K562 (cell line): ENCODE measurements around the gene ZNF618. TPM values are rescaled to one million over a fixed set of nuclear protein-coding genes. Genes with fewer than 3 reads are reported as not detected.

Experiments
- ATAC-seq: fragments of 200-7000 bp; cut with Tn5 transposase; 3 replicates; pipeline ENCODE4 v1.9.1; 2020; ENCODE audit warnings: moderate library complexity
- BruUV-seq: library from RNA; stranded (reverse); fragments of 400-500 nt; replicated peaks from 2 replicates; lab custom pipeline; 2021; lab: Mats Ljungman, UMichigan
- CTCF ChIA-PET: fragments of 300-600 bp; formaldehyde crosslinking; extraction: SDS; loops from one replicate; lab custom pipeline; 2021; ENCODE audit warnings: low intra/inter-chr PET ratio; lab: Yijun Ruan, JAX
- POLR2A ChIA-PET: fragments of 300-600, 350-650 bp; sonication (Branson Sonifier 250); formaldehyde crosslinking; extraction: SDS; loops from one replicate; lab custom pipeline; 2021; ENCODE audit warnings: antibody characterized with exemption, inconsistent platforms; lab: Yijun Ruan, JAX
- DNase-seq, 4 experiments: peaks; one replicate each; pipeline versions ENCODE4 v3.0.0 to v3.0.0-alpha.2; 2011 to 2018; ENCODE audit warnings: low spot score in 3 of 4, mixed read lengths in 3 of 4; ENCODE audit errors: extremely low read depth in 1 of 4
- FAIRE-seq: peaks from 2 replicates; lab custom pipeline; 2011; peaks lifted over from hg19 to GRCh38; lab: Jason Lieb, UNC
- H2AFZ ChIP-seq: 2 replicates; pipeline ENCODE4 v1.6.0; 2011; ENCODE audit warnings: low read depth, low read length, control low read depth, inconsistent platforms
- H3K27ac ChIP-seq: fragments of 200-600 bp; 3 replicates; pipeline ENCODE4 v1.8.0; 2011; ENCODE audit warnings: low read depth, mild to moderate bottlenecking, control low read depth, inconsistent platforms, low read length, moderate library complexity, mixed read lengths; ENCODE audit errors: extremely low read depth
- H3K27me3 ChIP-seq, 2 experiments: fragments of 300-600 bp in 1 of 2; 2 replicates in 1 of 2; 3 replicates in 1 of 2; pipeline versions ENCODE4 v1.6.0 to v1.8.0; 2011; ENCODE audit warnings: inconsistent platforms in 2 of 2, low read length in 2 of 2, mild to moderate bottlenecking in 1 of 2, mixed read lengths in 1 of 2, moderate library complexity in 1 of 2; ENCODE audit not compliant: control insufficient read depth in 2 of 2, insufficient read depth in 2 of 2
- H3K36me3 ChIP-seq: fragments of 300-600 bp; 3 replicates; pipeline ENCODE4 v1.8.0; 2011; ENCODE audit warnings: mild to moderate bottlenecking, low read length, inconsistent platforms; ENCODE audit not compliant: control insufficient read depth, insufficient read depth
- H3K4me1 ChIP-seq, 2 experiments: fragments of 200-600 bp in 1 of 2; replicated peaks in 1 of 2; 2 replicates in 1 of 2; 3 replicates in 1 of 2; pipeline versions ENCODE4 v1.5.1 to v1.8.0; 2011; ENCODE audit warnings: inconsistent platforms in 2 of 2, low read length in 2 of 2, mild to moderate bottlenecking in 1 of 2, mixed read lengths in 1 of 2, moderate library complexity in 1 of 2; ENCODE audit not compliant: control insufficient read depth in 2 of 2, insufficient read depth in 2 of 2
- H3K4me2 ChIP-seq: 2 replicates; pipeline ENCODE4 v1.6.1; 2011; ENCODE audit warnings: low read length, control low read depth, inconsistent platforms, mixed read lengths; ENCODE audit not compliant: insufficient read depth
- H3K4me3 ChIP-seq: fragments of 200-600 bp; sonication (generic), shearing (Covaris generic); 2 replicates; pipeline ENCODE4 v1.5.1; 2016; ENCODE audit warnings: control low read depth, inconsistent platforms
- H3K79me2 ChIP-seq: fragments of 200-600 bp; 3 replicates; pipeline ENCODE4 v1.8.0; 2011; ENCODE audit warnings: low read length, inconsistent platforms; ENCODE audit not compliant: control insufficient read depth, insufficient read depth
- H3K9ac ChIP-seq, 2 experiments: 2 replicates each; pipeline versions ENCODE4 v1.6.0 to v1.6.1; 2011; ENCODE audit warnings: low read depth in 2 of 2, low read length in 2 of 2, control low read depth in 1 of 2, inconsistent platforms in 1 of 2, mild to moderate bottlenecking in 1 of 2, mixed read lengths in 1 of 2; ENCODE audit not compliant: insufficient read depth in 1 of 2
- H3K9me1 ChIP-seq: one replicate; pipeline ENCODE4 v1.6.0; 2011; ENCODE audit warnings: inconsistent platforms, mild to moderate bottlenecking, low read length, moderate library complexity; ENCODE audit not compliant: control insufficient read depth, insufficient read depth
- H3K9me3 ChIP-seq: replicated peaks from 2 replicates; pipeline ENCODE4 v1.5.1; 2011; ENCODE audit warnings: low read depth, low read length, inconsistent platforms; ENCODE audit not compliant: control insufficient read depth, insufficient read depth
- H4K20me1 ChIP-seq: replicated peaks from 2 replicates; pipeline ENCODE4 v1.6.1; 2011; ENCODE audit warnings: low read length, inconsistent platforms, mixed read lengths; ENCODE audit not compliant: control insufficient read depth, insufficient read depth
- CBX2 ChIP-seq: fragments of 200-600 bp; sonication (generic); IDR thresholded peaks from one replicate; pipeline ENCODE4 v1.6.1; 2012; ENCODE audit warnings: mild to moderate bottlenecking, low read length, inconsistent platforms; ENCODE audit not compliant: insufficient read depth, poor library complexity, severe bottlenecking
- CREBBP ChIP-seq: IDR thresholded peaks from one replicate; pipeline ENCODE4 v1.6.1; 2012; ENCODE audit warnings: low read depth, mild to moderate bottlenecking, control low read depth, inconsistent platforms, low read length
- GTF2B ChIP-seq: IDR thresholded peaks from 2 replicates; pipeline ENCODE4 v1.6.1; 2011; ENCODE audit not compliant: insufficient read length; ENCODE audit errors: extremely low read depth
- POLR2G ChIP-seq: fragments of 200-400 bp; formaldehyde crosslinking; IDR thresholded peaks from 2 replicates; pipeline ENCODE4 v1.6.1; 2017; ENCODE audit warnings: low read depth, mild to moderate bottlenecking, antibody characterized with exemption, low read length, moderate library complexity
- RFX1 ChIP-seq: fragments of 450-650 bp; IDR thresholded peaks from 2 replicates; pipeline ENCODE4 v1.6.1; 2016; ENCODE audit warnings: mild to moderate bottlenecking, moderate library complexity
- SMAD3 ChIP-seq: fragments of 450-650 bp; formaldehyde crosslinking; conservative IDR thresholded peaks from 2 replicates; pipeline ENCODE4 v1.4.0; 2020; ENCODE audit warnings: mild to moderate bottlenecking
- SREBF1 ChIP-seq: fragments of 150-350 bp; IDR thresholded peaks from 2 replicates; pipeline ENCODE4 v1.6.1; 2014; ENCODE audit warnings: antibody characterized with exemption, low read depth, low read length, borderline replicate concordance
- SRSF1 ChIP-seq: fragments of 200-400 bp; formaldehyde crosslinking; IDR thresholded peaks from 2 replicates; pipeline ENCODE4 v1.6.1; 2017; ENCODE audit warnings: mild to moderate bottlenecking, low read depth, low read length, moderate library complexity
- ZBTB9 ChIP-seq: fragments of 450-650 bp; formaldehyde crosslinking; IDR thresholded peaks from 2 replicates; pipeline ENCODE4 v1.4.0; 2020; ENCODE audit warnings: mild to moderate bottlenecking, moderate library complexity
- ZNF253 ChIP-seq: fragments of 250-450 bp; sonication (Bioruptor Pico); conservative IDR thresholded peaks from 2 replicates; pipeline ENCODE4 v1.6.1; 2021; ENCODE audit warnings: mild to moderate bottlenecking
- WGBS: fragments of 100-300 bp; shearing (Covaris generic); methylation state at CpG from one replicate; pipeline ENCODE4 v1.1.6; 2016; ENCODE audit warnings: low coverage, mixed read lengths; ENCODE audit not compliant: insufficient coverage; ENCODE audit errors: missing lambda C conversion rate; 5-methylcytosine and 5-hydroxymethylcytosine counted together
- in situ Hi-C: fragments of 300-500 bp; cut with MboI; formaldehyde crosslinking; loops from 4 replicates; pipeline ENCODE4 v1.15.0; 2018; ENCODE audit warnings: inconsistent platforms, mixed read lengths
- intact Hi-C: fragments of 100-400 bp; cut with micrococcal nuclease; formaldehyde crosslinking; loops from 2 replicates; pipeline ENCODE4 v1.14.2; 2022
- polyA plus RNA-seq, 8 experiments: library from polyadenylated mRNA; depleted of rRNA in 4 of 8; stranded (reverse) in 5 of 8; unstranded in 3 of 8; fragments of >200 nt; fragmentation: Nextera tagmentation in 2 of 8; fragmentation: Illumina TruSeq in 1 of 8; extraction: Ambion mirVana in 2 of 8; extraction: Trizol in 1 of 8; gene quantifications; 2 replicates each; pipeline versions ENCODE4 v1.2.1 to v1.2.3, GENCODE V29; 2011 to 2014; ENCODE audit warnings: inconsistent platforms in 1 of 8, missing spikeins in 1 of 8
- total RNA-seq, 7 experiments: library from RNA; depleted of rRNA in 6 of 7; stranded (reverse); fragments of >200 nt in 6 of 7; fragmentation: Illumina TruSeq in 2 of 7; extraction: Trizol in 2 of 7; gene quantifications; 2 replicates each; pipeline versions ENCODE4 v1.2.1 to v1.2.3, GENCODE V29; 2011 to 2021; ENCODE audit warnings: low replicate concordance in 1 of 7
- TF ChIP-seq, protein P1 (sequence below), 2 experiments: fragments of 150-350 bp in 1 of 2; IDR thresholded peaks; 2 replicates each; pipeline ENCODE4 v1.6.1; 2012 to 2016; ENCODE audit warnings: low read depth in 2 of 2, low read length in 2 of 2, mild to moderate bottlenecking in 1 of 2, moderate library complexity in 1 of 2
- TF ChIP-seq, protein P2 (sequence below): fragments of 450-650 bp; formaldehyde crosslinking; conservative IDR thresholded peaks from 2 replicates; pipeline ENCODE4 v1.4.0; 2022; ENCODE audit warnings: mild to moderate bottlenecking, missing genetic modification characterization

Gene ZNF618
- total and polyA plus RNA-seq, 9 of the 15 experiments (the other 6 are each of a cell fraction or from before 2014, with no cell fraction given), result 0.08 to 13.7 (median 3.4) TPM

DNA sequence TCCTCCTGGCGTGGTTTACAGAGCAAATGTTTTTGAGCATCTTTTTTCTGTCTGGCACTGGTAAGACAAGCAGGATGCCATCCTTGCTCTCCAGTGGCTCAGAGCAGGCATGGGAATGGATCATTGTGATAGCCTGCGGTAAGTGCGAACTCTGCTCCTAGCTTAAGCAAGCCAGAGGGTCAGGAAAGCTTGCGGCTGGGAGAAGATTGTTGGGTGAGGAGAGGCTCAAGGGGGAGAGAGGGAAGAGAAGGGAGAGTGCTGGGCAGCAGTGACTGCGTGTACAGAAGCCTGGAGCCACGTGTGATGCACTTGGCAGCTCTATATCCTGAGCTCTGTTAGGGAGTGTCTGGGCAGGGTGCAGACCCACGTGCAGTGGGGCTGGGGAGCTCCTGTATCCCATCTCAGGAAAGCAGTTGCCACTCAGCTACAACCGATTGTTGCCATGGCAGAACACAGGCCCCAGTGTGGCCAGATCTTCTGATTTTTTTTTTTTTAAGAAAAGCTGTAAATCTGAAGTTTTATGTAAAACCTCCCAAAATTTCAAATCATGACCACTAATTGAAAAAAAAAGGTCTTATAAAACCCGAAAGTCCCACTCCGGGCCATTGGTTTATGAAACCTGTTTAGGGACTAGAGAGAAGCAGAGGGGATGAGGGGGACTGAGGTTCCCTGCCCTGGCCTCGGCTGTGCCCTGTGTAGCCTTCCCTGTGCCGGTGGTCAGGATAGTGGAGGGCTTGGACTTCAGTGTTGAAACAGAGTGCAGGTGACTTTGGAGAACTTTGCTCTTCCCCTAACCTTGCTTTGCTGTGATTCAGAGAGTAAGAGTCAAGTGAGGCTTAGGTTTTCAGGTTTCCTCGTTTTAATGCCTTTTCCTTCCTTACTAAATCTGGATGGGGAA, 67.3 kb downstream of the ZNF618 start:
- H3K27me3 ChIP-seq, result no peaks in the 10 kb centered on the region
- TF ChIP-seq SMAD3 (CRISPR knock-in tag), result no peak
- TF ChIP-seq CBX2, result no peak
- TF ChIP-seq ZNF253 (CRISPR knock-in tag), result no peak
- no peak for TF ChIP-seq RFX1
- TF ChIP-seq POLR2G, result no peak
- no peak for TF ChIP-seq ZBTB9 (CRISPR knock-in tag)
- no peak for TF ChIP-seq CREBBP
- TF ChIP-seq GTF2B, result no peak
- TF ChIP-seq, protein P1, sequence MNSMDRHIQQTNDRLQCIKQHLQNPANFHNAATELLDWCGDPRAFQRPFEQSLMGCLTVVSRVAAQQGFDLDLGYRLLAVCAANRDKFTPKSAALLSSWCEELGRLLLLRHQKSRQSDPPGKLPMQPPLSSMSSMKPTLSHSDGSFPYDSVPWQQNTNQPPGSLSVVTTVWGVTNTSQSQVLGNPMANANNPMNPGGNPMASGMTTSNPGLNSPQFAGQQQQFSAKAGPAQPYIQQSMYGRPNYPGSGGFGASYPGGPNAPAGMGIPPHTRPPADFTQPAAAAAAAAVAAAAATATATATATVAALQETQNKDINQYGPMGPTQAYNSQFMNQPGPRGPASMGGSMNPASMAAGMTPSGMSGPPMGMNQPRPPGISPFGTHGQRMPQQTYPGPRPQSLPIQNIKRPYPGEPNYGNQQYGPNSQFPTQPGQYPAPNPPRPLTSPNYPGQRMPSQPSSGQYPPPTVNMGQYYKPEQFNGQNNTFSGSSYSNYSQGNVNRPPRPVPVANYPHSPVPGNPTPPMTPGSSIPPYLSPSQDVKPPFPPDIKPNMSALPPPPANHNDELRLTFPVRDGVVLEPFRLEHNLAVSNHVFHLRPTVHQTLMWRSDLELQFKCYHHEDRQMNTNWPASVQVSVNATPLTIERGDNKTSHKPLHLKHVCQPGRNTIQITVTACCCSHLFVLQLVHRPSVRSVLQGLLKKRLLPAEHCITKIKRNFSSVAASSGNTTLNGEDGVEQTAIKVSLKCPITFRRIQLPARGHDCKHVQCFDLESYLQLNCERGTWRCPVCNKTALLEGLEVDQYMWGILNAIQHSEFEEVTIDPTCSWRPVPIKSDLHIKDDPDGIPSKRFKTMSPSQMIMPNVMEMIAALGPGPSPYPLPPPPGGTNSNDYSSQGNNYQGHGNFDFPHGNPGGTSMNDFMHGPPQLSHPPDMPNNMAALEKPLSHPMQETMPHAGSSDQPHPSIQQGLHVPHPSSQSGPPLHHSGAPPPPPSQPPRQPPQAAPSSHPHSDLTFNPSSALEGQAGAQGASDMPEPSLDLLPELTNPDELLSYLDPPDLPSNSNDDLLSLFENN (IDR thresholded peaks at IDR 0.05; ENCODE audit: low read depth in 2 of 2, low read length in 2 of 2), result no peak
- no peak for TF ChIP-seq SREBF1
- TF ChIP-seq SRSF1, result no peak
- TF ChIP-seq, protein P2, sequence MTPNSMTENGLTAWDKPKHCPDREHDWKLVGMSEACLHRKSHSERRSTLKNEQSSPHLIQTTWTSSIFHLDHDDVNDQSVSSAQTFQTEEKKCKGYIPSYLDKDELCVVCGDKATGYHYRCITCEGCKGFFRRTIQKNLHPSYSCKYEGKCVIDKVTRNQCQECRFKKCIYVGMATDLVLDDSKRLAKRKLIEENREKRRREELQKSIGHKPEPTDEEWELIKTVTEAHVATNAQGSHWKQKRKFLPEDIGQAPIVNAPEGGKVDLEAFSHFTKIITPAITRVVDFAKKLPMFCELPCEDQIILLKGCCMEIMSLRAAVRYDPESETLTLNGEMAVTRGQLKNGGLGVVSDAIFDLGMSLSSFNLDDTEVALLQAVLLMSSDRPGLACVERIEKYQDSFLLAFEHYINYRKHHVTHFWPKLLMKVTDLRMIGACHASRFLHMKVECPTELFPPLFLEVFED, result no peak

More for the DNA sequence above, 67.3 kb downstream of the ZNF618 start:
- Histone ChIP-seq H3K4me3 (no peak overlapping the region), H3K9me1 (no peaks in the 10 kb centered on the region), H3K79me2 (no peaks in the 10 kb centered on the region; the same call in 2 of the 3 replicates), H3K9me3 (no peaks in the 10 kb centered on the region), H3K27ac (no peak overlapping the region), H3K36me3 (no peaks in the 10 kb centered on the region), H3K9ac (no peak overlapping the region), H4K20me1 (0 out of 2 replicates have a peak, but pooled peaks cover 5% of the 10 kb centered on the region), H2AFZ (no peak overlapping the region), H3K4me2 (no peak overlapping the region), H3K4me1 (no peaks in the 10 kb centered on the region)
- POLR2A ChIA-PET, result interaction anchor here (0.6 kb wide), 1 partner anchor 1101 kb away, joined by 3 read pairs; no protein-coding TSS in a partner anchor
- intact Hi-C loops (no loop called here), in situ Hi-C loops (no loop called here)
- no TSS peak for BruUV-seq
- no peak; the same call in 2 of the 3 replicates for ATAC-seq
- no peak for DNase-seq
- CTCF ChIA-PET, result no interaction called here
- 39% methylated on average over 13 of the region's 13 CpGs for WGBS
- no peak for FAIRE-seq
